Stimulated activated CD4-positive, alpha-beta T cell treated with anti-CD3 and anti-CD28 coated beads, Interleukin-4, amount 100 ng/mL, for 4 hours (primary cell): ENCODE results near the gene SYNE1.
"Not testable (repeated sequence)": the region's sequence is repeated elsewhere in the genome, so short reads cannot be mapped to it uniquely, and the experiment has no call there.

Experiments used
- DNase-seq, 2 experiments: peaks; one replicate each; pipeline ENCODE4 v3.0.0-alpha.2; 2020

The SYNE1 gene

GRCh38 chr6:152364866-152365265 lies 272.3 kb downstream of the SYNE1 start:
- no peak for DNase-seq

GRCh38 chr6:152360034-152360433 lies 277.1 kb downstream of the SYNE1 start:
- no peak for DNase-seq

DNA sequence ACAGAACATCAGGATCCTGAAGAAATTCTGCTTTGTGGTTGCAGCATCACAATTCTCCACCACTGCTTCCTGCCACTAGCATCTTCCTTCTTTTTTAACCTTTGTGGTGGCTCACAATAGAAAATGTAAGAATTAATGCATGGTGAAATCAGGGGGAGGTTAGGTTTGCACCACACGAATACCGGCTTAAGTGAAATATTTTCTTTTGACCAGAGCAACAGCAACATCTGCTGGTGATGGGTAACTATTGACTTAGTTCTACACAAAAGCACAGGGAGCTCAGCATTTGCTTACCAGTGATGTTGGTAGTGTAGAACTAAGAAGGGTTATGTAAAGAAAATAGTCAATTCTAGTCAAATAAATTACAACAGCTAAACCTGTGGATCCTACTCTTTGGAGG lies 280.5 kb downstream of the SYNE1 start:
- DNase-seq: no peak

GRCh38 chr6:152356016-152356415 lies 281.1 kb downstream of the SYNE1 start:
- no peak for DNase-seq

- DNase-seq: no peak
Measured at GRCh38 chr6:152355166-152355565, 282.0 kb downstream of the SYNE1 start.

DNA sequence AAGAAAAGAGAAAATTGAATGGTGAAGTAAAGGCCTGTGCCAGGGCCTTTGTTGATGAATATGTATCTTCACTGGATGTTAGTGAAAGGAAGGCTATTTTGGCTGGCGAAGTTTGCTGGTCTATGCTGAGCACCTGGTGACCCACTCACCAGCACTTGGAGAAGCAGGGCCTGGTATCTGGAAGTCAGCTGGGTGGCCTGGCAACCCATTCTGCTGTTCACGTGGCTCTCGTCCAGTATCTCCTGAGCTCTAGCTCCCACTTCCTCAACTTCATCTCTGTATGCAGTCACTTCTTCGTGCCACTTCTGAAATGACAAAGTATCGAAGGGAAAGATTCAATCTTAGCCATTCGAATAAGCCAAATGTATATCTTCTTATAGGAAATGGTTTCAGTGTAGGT lies 283.7 kb downstream of the SYNE1 start:
- DNase-seq: no peak

- DNase-seq: no peak
Measured at GRCh38 chr6:152351742-152352141, 285.4 kb downstream of the SYNE1 start.

- no peak for DNase-seq
Measured at GRCh38 chr6:152351110-152351509, 286.1 kb downstream of the SYNE1 start.

DNA sequence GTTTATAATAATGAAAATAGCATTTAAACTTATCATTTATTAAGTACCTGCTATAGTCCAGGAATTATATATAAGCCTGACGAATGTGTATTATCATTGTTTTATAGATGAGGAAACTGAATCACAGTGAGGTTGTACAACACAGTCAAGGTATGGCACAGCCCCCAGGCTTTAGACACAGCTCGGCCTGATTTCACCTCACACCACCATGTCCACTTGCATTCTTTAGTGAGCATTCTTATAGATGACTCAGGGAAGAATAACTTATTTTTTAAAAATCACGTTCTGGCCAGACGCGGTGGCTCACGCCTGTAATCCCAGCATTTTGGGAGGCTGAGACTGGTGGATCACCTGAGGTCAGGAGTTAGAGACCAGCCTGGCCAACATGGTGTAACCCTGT lies 289.0 kb downstream of the SYNE1 start:
- DNase-seq: no peak

- DNase-seq: no peak
Measured at GRCh38 chr6:152343735-152344360, 293.3 kb downstream of the SYNE1 start.

- DNase-seq: no peak
Measured at GRCh38 chr6:152341596-152341995, 295.6 kb downstream of the SYNE1 start.

DNA sequence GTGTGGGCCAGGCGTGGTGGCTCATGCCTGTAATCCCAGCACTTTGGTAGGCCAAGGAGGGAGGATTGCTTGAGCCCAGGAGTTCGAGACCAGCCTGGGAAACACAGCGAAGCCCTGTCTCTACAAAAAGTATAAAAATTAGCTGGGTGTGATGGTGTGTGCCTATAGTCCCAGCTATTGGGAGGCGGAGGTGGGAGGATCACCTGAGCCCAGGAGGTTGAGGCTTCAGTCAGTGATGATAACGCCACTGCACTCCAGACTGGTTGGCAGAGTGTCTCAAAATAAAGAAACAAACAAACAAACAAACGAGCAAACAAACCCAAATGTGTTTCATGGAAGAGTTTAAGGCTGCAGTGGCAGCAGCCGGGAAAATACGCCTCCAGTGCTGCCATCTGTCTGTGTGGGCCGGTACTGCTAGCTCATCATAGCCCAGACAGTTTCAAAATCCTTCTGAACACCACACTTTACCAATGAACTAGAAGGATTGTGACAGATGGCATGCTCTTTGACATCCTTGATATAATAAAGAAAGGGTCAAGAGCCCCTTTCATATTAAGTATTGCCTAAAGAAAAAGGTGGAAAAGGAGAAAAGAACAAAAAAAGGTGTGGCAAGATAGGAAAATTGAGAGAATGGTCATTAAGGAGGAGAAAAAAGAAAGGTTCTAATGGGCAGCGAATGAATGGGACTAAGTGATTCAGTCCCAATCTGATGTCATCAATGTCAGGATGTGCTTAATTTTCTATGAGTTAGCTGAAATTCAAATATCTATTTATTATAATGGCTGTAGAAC lies 298.6 kb downstream of the SYNE1 start:
- DNase-seq: peak; percentile 31 to 48

DNA sequence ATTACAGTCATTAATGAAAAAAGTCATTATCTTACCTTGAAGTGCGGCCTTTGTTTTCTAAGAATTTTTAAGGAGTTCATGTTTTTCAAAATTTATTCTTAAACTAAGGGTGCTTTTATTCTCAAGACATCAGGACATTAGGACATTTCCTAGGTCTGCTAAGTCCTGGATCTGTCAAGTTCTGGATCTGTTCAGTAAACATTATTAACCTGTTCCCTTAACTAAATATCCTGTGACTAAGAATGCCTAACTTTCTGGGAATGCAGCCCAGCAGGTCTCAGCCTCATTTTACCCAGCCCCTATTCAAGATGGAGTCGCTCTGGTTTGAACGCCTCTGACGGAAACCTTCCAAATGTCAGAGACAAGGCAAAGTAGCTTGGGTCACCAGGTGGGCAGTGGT lies 302.6 kb downstream of the SYNE1 start:
- no peak for DNase-seq

- DNase-seq: no peak
Measured at GRCh38 chr6:152330961-152331360, 306.2 kb downstream of the SYNE1 start.

DNA sequence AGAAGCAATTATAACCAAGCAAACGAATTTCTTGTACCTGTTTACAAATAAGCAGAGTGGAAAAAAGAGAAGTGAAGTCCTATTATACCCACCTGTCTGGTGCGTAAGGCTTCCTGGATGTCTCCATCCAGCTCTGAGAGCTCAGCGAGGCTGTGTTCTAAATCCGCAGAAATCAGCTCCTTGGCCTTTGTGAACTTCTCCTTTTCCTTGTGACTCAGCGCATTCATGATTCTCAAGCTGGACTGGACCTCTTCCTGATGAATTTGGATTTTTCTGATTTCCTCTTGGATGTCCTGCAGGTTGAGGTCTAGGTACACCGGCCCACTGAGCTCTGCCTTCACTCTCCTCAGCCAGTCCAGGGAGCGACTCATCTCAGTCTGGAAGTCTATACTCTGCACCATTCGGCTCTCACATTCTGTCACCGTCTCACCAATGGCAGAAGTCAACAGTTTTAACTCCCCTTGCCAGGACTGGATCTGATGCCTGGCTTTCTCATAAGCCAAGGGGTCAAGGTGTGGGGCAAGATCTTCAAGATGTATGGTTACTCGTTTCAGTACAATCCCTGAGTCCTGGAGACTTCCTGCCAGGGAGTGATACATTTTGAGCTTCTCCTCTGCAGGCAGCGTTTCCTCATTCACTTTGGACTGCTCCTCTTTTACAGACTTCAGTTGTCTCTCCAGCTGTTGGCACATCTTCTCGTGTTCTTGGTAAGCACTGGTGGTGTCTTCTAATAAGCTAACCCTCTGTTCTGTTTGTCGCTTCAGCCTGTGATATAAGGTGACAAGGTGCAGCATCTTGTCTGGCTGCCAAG lies 307.3 kb downstream of the SYNE1 start:
- no peak for DNase-seq

DNA sequence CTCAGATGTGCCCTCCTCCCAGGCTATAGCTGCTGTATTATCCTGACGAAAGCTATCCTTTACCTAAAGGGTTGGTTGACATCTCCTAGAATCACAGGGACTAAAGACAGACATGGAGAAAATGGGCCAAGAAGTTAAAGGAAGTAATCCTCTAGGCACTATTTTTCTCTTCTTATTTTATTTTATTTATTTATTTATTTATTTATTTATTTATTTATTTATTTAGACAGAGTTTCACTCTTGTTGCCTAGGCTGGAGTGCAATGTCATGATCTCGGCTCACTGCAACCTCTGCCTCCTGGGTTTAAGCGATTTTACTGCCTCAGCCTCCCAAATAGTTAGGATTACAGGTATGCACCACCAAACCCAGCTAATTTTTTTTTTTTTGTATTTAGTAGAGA lies 309.0 kb downstream of the SYNE1 start:
- not testable (repeated sequence) for DNase-seq

DNA sequence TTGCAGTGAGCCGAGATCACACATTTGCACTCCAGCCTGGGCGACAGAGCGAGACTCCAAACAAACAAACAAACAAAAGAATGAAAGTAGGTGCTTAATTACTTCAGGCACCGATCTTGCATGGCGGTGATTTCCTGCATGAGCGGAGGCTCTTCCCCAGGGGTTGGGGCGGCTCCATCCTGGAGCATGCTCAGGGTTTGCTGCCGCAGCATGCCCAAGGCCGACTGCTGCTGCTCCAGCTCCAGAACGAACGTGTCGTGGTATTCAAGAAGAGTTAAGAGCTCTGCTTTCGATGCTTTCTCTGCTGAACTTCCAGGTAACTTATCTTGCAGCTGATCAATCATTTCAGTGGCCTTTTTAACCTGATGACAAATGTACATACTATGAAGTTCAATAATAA lies 313.8 kb downstream of the SYNE1 start:
- no peak for DNase-seq

- no peak for DNase-seq
Measured at GRCh38 chr6:152318278-152318677, 318.9 kb downstream of the SYNE1 start.

- DNase-seq: no peak
Measured at GRCh38 chr6:152316024-152316423, 321.1 kb downstream of the SYNE1 start.

- DNase-seq: no peak
Measured at GRCh38 chr6:152314483-152314832, 322.7 kb downstream of the SYNE1 start.

DNA sequence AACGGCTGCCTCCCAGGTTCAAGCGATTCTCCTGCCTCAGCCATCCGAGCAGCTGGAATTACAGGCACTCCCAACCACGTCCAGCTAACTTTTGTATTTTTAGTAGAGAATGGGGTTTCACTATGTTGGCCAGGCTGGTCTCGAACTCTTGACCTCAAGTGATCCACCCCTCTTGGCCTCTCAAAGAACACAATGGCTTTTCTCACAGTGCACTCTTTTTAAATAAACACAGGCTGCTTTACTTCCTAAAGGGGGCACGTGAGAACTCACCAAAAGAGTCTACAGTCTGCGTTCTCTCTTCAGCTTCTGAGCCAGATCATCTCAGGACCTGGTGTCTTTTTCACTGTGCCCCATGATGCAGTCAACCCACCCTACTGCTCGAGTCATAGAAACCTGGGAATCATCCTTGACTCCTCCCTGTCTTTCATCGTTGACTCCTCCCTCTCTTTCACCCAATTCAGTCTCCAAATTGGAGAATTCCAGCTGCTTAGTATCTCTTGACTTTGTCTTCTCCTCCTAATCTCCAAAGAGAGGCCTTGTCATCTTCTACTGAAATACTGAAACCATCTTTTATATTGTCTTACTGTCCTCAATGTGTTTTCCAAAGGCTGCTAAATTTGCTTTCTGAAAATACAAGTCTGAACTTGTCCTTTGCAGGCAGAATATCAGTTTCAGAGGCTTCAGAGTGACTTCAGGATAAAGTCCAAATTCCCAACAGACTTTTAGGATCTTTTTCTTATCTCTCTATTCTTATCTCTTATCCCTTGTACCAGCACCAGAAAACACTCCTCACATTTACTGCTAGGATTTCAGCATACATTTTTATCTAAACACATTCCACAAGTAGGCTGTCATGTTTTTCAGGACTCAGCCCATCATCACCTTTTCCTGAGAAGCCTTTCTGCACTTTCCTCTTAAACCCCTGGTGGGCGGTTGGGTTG lies 323.4 kb downstream of the SYNE1 start:
- DNase-seq: no peak

- DNase-seq: no peak
Measured at GRCh38 chr6:152312434-152312833, 324.7 kb downstream of the SYNE1 start.
